GM12872 (cell line): ENCODE measurements around the gene SDHB.

Experiments
- CTCF ChIP-seq: IDR thresholded peaks from 3 replicates; pipeline ENCODE4 v1.5.1; 2011; ENCODE audit warnings: low read depth, mild to moderate bottlenecking, low read length, moderate library complexity; ENCODE audit not compliant: insufficient read depth

SDHB gene

GRCh38 chr1:17096584-17096983 is 42.8 kb upstream of the SDHB start:
- no peak for TF ChIP-seq CTCF

DNA sequence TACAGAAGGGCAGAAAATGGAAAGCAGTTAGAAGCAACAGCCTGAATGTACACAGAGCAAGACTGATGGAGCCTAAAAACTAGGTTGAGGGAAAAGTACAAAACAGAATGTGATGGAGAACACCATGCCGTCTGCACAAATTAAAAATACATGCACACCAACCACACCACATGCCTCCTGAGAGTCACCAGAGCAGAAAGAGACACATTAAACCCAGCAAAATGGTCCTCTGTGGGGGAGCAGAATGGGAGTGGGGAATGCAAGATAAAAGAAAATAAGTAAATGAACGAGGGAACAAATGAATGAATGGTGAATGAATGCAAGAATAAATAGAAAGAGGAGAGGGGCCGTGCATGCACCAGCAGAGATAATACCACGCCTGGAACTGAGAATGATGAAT is 41.3 kb upstream of the SDHB start:
- TF ChIP-seq CTCF, result no peak

- no peak for TF ChIP-seq CTCF
These were observed 40.8 kb upstream of the SDHB start for GRCh38 chr1:17094664-17095063.

DNA sequence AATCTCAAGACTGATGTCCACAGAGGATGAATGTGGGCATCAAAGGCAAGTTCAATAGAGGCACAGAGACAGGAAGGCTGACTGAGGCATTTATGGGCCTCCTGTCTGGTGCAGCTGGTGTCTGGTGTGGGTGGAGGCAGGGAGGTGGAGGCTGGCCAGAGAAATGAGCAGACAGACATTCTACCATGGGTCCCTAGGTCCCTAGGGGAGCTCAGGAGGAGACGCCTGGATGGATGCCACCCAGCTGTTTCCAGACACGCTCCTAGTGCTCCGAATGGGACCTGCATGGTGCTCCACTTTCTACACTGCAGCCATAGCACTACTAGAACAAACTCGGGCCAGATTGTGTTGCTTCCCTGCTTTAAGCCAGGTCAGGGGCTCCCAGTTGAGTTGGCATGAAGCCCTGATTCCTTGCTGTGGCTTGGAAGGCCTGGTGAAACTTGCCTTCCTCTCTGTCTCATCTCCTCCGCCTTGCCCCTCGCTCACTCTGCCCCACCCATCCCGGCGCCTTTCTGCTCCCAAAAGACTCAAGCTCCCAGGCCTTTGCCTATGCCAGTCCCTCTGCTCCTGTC is 40.1 kb upstream of the SDHB start:
- TF ChIP-seq CTCF, result no peak

- TF ChIP-seq CTCF, result no peak
These were observed 37.4 kb upstream of the SDHB start for GRCh38 chr1:17091252-17091651.

- no peak for TF ChIP-seq CTCF
These were observed 35.7 kb upstream of the SDHB start for GRCh38 chr1:17089506-17089905.

DNA sequence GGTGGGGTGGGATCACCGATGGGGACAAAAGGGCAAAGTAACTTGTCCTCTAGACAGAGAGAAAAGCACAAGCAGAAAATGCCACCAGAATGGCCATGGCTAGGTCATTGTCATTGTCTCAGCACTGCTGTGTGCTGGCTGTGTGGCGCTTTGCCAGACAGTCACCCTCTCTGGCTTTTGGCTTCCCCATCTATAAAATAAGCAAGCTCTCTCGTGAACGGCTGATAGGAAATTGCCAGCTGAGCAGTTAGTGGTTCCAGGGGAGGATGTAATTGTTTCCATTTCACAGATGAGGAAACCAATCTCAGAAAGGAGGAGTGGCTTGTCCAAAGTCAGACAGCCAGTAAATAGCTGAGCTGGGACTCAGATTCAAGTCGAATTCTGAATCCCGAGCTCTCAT is 32.9 kb upstream of the SDHB start:
- no peak for TF ChIP-seq CTCF
